GM12864 (cell line): ENCODE data around the gene IL3RA.

ENCODE experiments used
- DNase-seq: peaks from one replicate; pipeline ENCODE4 v3.0.0-alpha.2; 2011; ENCODE audit warnings: low read depth
- H3K4me3 ChIP-seq: 2 replicates; pipeline ENCODE4 v1.5.1; 2011; ENCODE audit warnings: mild to moderate bottlenecking, low read depth, low read length, control low read depth
- TF ChIP-seq, protein P1 (sequence below): IDR thresholded peaks from 2 replicates; pipeline ENCODE4 v1.5.1; 2011; ENCODE audit warnings: low read depth, mild to moderate bottlenecking, moderate library complexity, low read length, control low read depth, inconsistent platforms; ENCODE audit errors: missing control alignments

IL3RA gene

DNA sequence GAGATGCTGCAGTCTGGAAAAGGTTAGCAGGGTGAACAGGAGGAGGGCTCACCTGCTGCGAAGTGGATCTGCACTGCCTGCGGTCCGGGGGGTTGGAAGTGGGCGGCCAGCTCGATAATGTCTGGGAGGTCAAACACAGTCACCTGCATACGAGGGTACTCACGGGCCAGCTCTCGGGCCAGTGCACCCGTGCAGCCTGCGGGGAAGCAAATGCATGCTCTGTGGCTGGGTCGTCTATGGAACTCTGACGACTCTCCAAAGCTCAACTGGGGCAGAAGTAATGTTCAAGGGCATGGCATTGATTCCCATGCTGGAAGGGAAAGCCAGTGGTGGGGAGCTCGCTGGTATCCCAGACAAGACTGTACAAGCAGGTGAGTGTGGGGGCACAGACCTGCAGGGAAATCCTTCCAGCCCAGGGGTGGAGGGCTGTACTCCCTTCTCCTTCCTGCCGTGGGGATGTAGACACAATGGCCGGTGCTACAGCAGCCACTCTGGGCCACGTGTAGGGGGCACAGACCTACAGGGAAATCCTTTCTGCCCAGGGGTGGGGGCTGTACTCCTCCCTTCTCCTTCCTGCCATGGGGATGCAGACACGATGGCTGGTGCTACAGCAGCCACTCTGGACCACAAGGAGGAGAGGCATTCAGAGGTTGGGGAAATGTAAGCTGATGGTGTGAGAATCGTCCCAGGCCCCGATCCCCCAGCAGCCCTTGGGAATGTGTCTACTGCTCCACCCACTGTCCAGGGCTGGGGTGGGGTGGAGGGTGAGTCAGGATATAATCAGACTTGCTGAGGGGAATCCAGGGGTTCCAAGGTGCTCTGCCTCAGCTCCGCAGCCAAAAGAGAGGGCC is 81.6 kb downstream of the IL3RA start:
- H3K4me3 ChIP-seq: no peak overlapping the region
- no peak for DNase-seq
- TF ChIP-seq, protein P1, sequence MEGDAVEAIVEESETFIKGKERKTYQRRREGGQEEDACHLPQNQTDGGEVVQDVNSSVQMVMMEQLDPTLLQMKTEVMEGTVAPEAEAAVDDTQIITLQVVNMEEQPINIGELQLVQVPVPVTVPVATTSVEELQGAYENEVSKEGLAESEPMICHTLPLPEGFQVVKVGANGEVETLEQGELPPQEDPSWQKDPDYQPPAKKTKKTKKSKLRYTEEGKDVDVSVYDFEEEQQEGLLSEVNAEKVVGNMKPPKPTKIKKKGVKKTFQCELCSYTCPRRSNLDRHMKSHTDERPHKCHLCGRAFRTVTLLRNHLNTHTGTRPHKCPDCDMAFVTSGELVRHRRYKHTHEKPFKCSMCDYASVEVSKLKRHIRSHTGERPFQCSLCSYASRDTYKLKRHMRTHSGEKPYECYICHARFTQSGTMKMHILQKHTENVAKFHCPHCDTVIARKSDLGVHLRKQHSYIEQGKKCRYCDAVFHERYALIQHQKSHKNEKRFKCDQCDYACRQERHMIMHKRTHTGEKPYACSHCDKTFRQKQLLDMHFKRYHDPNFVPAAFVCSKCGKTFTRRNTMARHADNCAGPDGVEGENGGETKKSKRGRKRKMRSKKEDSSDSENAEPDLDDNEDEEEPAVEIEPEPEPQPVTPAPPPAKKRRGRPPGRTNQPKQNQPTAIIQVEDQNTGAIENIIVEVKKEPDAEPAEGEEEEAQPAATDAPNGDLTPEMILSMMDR: no peak

DNA sequence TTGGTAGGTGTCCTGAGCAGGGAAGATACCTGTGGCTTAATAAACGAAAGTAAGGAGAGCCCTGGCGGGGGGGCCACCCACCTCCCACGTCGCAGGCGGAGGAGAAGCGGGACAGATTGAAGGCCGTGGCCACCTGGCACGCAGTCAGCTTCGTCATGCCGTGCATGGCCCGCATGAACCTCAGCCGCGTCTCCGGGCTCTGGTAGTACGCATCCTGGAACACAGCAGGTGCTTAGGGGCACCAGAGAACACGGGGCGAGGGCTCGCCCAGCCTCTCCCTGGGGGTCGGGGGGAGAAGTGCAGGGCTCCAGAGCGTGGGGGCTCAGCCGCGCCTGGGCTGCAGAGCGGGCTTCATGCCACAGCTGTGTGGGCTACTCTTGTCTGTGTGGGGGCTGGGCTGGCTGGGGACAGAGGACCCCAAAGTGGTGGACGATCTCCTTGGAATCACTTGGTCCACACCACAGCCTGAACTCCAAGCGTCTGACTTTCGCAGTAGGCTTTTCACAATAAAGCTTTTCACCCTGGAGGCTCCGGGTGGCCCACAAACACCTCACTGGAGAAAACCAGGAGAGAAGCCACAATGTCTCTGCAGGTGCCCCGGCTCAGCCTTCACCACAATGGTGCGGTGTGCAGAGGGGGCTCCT is 82.4 kb downstream of the IL3RA start:
- TF ChIP-seq, protein P1: no peak
- H3K4me3 ChIP-seq: no peak overlapping the region
- no peak for DNase-seq

DNA sequence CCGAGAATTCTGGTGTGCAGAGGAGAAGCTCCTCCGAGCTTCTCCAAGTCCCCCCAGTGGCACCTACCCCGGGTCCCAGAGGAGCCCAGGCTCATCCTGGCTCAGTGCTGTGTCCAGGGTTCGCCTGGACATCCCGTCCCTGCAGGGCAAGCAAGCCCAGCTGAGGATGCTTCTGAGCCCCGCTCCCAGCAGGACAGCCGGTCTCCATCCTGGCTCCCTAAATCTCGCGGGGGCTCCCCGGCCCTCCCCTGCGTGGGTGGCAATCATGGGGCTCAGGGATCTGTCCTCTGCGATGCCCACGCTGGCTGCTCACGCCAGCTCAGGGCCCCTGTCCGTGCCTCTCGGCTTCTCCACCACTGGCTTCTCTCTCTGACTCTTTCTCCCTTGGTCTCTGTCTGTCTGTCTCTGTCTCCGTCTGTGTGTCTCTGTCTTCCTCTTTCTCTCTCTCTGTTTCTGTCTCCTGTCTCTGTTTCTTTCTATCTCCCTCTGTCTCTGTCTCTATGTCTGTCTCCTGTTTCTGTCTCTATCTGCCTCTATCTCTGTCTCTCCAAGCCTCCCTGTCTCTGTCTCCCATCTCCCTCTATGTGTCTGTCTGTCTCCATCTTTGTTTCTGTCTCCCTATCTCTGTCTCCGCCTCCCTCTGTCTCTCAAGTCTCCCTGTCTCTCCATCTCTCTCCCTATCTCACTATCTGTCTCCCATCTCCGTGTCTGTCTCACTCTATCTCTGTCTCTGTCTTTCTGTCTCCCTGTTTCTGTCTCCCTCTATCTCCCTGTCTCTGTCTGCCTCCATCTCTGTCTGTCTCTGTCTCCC is 83.2 kb downstream of the IL3RA start:
- TF ChIP-seq, protein P1: no peak
- H3K4me3 ChIP-seq: no peak overlapping the region
- DNase-seq: no peak

DNA sequence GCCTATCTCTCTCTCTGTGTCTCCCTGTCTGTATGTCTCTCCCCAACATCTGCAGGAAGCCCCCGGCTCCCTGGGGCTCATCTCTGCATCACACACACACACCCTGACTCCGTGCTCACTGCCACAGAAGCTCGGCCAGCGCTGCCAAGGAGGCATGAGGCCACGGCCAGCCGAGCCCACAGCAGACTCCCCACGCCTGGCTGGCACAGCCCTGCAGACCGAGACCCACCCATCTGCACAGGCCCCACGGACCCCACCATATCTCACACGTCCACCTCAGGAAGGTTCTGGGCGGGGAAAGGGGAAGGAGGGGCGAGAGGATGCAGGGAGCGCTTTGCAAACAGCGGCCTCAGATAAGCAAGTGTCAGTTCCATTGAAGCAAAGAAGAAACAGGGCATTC is 83.8 kb downstream of the IL3RA start:
- DNase-seq: no peak
- H3K4me3 ChIP-seq: no peak overlapping the region
- TF ChIP-seq, protein P1: no peak

DNA sequence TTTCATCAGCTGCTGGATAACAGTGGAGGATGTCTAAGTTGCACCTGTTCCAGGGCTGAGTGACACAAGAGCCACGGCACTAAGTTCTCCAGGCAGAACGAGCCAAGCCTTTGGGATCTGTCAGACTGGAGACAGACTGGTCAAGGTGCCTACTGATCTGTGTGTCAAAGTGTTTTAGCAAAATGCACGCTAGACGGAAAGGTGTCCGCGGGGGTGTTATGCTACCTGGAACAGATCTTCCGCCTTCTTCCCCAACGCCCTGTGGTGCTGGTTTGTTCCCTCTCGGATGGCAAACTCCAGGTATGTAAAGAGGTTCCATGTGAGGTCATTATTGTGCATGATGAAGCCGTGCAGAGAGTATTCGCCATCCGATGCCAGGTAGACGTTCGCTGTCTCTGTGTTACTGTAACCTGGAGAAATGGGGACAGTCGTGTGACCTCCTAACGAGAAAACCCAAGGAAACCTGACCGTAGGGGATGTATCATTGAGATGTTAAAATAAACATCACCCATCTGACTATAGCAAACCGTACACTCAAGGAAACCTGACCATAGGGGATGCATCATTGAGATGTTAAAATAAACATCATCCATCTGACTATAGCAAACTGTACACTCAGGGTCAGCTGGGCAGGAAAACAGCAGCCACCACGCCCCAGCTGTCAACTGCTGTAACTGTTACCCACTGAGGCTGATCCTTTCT is 85.0 kb downstream of the IL3RA start:
- TF ChIP-seq, protein P1: no peak
- no peak for DNase-seq
- no peak overlapping the region for H3K4me3 ChIP-seq

DNA sequence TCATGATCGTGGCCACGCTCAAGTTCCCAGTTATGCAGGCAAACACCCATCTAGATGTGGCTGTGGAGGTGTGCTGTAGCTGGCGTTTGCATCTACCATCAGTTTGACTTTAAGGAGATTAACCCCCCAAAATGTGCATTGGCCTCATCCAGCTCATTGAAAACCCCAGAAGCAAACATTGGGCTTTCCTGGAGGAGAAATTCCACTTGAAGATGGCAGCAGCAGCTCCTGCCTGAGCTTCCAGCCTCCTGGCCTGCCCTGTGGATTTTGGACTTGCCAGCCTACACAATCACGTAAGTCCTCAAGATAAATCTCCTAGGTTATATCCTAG is 85.5 kb downstream of the IL3RA start:
- H3K4me3 ChIP-seq: no peak overlapping the region
- TF ChIP-seq, protein P1: no peak
- DNase-seq: no peak
